ENCODE results near the gene NPAS3.

- TF ChIP-seq CTCF (IDR thresholded peaks at IDR 0.05) (no peak), POLR2A (IDR thresholded peaks at IDR 0.05) (no peak)
Measured at GRCh38 chr14:33218026-33218425, 279.3 kb downstream of the NPAS3 start.
